Keratinocyte (primary cell): Measurements from ENCODE around the gene TBL1XR1. TPM values are rescaled to one million over a fixed set of nuclear protein-coding genes. Genes with fewer than 3 reads are reported as not detected.
A peak's percentile ranks its signal among the peaks of the same experiment; 100 is the strongest.
"Not testable (repeated sequence)": the region's sequence is repeated elsewhere in the genome, so short reads cannot be mapped to it uniquely, and the experiment has no call there.

Experiments
- DNase-seq: peaks from one replicate; pipeline ENCODE4 v3.0.0-alpha.2; 2011; ENCODE audit warnings: low read depth, missing footprints, low spot score
- FAIRE-seq: peaks from 2 replicates; lab custom pipeline; 2011; peaks lifted over from hg19 to GRCh38; lab: Jason Lieb, UNC
- H2AFZ ChIP-seq: 2 replicates; pipeline ENCODE4 v1.6.0; 2012; ENCODE audit warnings: low read length, control low read depth, inconsistent platforms; ENCODE audit not compliant: control insufficient read depth
- H3K27ac ChIP-seq: 2 replicates; pipeline ENCODE4 v1.5.1; 2011; ENCODE audit warnings: low read length; ENCODE audit not compliant: control insufficient read depth, insufficient read depth
- H3K27me3 ChIP-seq: 3 replicates; pipeline ENCODE4 v1.6.0; 2011; ENCODE audit warnings: low read length; ENCODE audit not compliant: control insufficient read depth, insufficient read depth; ENCODE audit errors: extremely low read depth
- H3K36me3 ChIP-seq, 2 experiments: 2 replicates in 1 of 2; 3 replicates in 1 of 2; pipeline ENCODE4 v1.5.1; 2011; ENCODE audit warnings: low read length in 2 of 2, mild to moderate bottlenecking in 1 of 2; ENCODE audit not compliant: control insufficient read depth in 2 of 2, insufficient read depth in 2 of 2; ENCODE audit errors: extremely low read depth in 1 of 2
- H3K4me1 ChIP-seq: 3 replicates; pipeline ENCODE4 v1.5.1; 2011; ENCODE audit warnings: low read length; ENCODE audit not compliant: control insufficient read depth, insufficient read depth; ENCODE audit errors: extremely low read depth
- H3K4me2 ChIP-seq: 3 replicates; pipeline ENCODE4 v1.6.0; 2011; ENCODE audit warnings: low read depth, low read length; ENCODE audit not compliant: control insufficient read depth, insufficient read depth; ENCODE audit errors: extremely low read depth
- H3K4me3 ChIP-seq, 3 experiments: fragments of 200-600 bp in 1 of 3; sonication (generic) in 1 of 3; 2 replicates in 2 of 3; 3 replicates in 1 of 3; pipeline ENCODE4 v1.5.1; 2011 to 2016; ENCODE audit warnings: low read length in 3 of 3, mild to moderate bottlenecking in 3 of 3, control low read depth in 2 of 3, inconsistent platforms in 1 of 3, low read depth in 1 of 3, mixed read lengths in 1 of 3, mixed run types in 1 of 3, moderate library complexity in 1 of 3; ENCODE audit not compliant: control insufficient read depth in 2 of 3, insufficient read depth in 2 of 3; ENCODE audit errors: extremely low read depth in 1 of 3
- H3K79me2 ChIP-seq: 2 replicates; pipeline ENCODE4 v1.6.0; 2012; ENCODE audit warnings: low read length; ENCODE audit not compliant: control insufficient read depth, insufficient read depth
- H3K9ac ChIP-seq: 3 replicates; pipeline ENCODE4 v1.6.0; 2011; ENCODE audit warnings: low read length; ENCODE audit not compliant: control insufficient read depth, insufficient read depth; ENCODE audit errors: extremely low read depth
- H3K9me1 ChIP-seq: 3 replicates; pipeline ENCODE4 v1.6.0; 2011; ENCODE audit warnings: low read length; ENCODE audit not compliant: control insufficient read depth, insufficient read depth; ENCODE audit errors: extremely low read depth
- H3K9me3 ChIP-seq: 2 replicates; pipeline ENCODE4 v1.5.1; 2012; ENCODE audit warnings: low read depth, low read length; ENCODE audit not compliant: control insufficient read depth
- H4K20me1 ChIP-seq: 3 replicates; pipeline ENCODE4 v1.6.0; 2011; ENCODE audit warnings: low read length; ENCODE audit not compliant: control insufficient read depth, insufficient read depth; ENCODE audit errors: extremely low read depth
- EZH2 ChIP-seq: IDR thresholded peaks from one replicate; pipeline ENCODE4 v1.6.1; 2012; ENCODE audit warnings: inconsistent platforms, mild to moderate bottlenecking, low read length, moderate library complexity
- dilution Hi-C: fragments of 300-500 bp; cut with MboI; formaldehyde crosslinking; loops from one replicate; pipeline ENCODE4 v1.7.0; 2020; ENCODE audit warnings: low sequenced_read_pairs; ENCODE audit not compliant: extremely low pct_ligation_motif_present
- polyA plus RNA-seq, 5 experiments: library from polyadenylated mRNA; depleted of rRNA in 3 of 5; stranded (reverse) in 3 of 5; stranded (forward) in 1 of 5; unstranded in 1 of 5; fragments of >200 nt; gene quantifications; 1 replicate in 1 of 5; 2 replicates in 3 of 5; 3 replicates in 1 of 5; pipeline versions ENCODE4 v1.2.1 to v1.2.3, GENCODE V29; 2011 to 2012; ENCODE audit warnings: missing spikeins in 2 of 5, low read depth in 1 of 5, low replicate concordance in 1 of 5
- TF ChIP-seq, protein P1 (sequence below), 3 experiments: IDR thresholded peaks in 1 of 3; conservative IDR thresholded peaks in 1 of 3; optimal IDR thresholded peaks in 1 of 3; 2 replicates in 2 of 3; 3 replicates in 1 of 3; pipeline versions ENCODE3 to v1.5.1; 2011; ENCODE audit warnings: low read length in 3 of 3, mild to moderate bottlenecking in 3 of 3, moderate library complexity in 2 of 3, control low read depth in 1 of 3, inconsistent platforms in 1 of 3; ENCODE audit not compliant: insufficient read depth in 2 of 3; ENCODE audit errors: extremely low read depth in 1 of 3

The TBL1XR1 gene
- polyA plus RNA-seq, 1 donor (not counting 4 experiments of a cell fraction or from before 2014, with no cell fraction given): 169 TPM

DNA sequence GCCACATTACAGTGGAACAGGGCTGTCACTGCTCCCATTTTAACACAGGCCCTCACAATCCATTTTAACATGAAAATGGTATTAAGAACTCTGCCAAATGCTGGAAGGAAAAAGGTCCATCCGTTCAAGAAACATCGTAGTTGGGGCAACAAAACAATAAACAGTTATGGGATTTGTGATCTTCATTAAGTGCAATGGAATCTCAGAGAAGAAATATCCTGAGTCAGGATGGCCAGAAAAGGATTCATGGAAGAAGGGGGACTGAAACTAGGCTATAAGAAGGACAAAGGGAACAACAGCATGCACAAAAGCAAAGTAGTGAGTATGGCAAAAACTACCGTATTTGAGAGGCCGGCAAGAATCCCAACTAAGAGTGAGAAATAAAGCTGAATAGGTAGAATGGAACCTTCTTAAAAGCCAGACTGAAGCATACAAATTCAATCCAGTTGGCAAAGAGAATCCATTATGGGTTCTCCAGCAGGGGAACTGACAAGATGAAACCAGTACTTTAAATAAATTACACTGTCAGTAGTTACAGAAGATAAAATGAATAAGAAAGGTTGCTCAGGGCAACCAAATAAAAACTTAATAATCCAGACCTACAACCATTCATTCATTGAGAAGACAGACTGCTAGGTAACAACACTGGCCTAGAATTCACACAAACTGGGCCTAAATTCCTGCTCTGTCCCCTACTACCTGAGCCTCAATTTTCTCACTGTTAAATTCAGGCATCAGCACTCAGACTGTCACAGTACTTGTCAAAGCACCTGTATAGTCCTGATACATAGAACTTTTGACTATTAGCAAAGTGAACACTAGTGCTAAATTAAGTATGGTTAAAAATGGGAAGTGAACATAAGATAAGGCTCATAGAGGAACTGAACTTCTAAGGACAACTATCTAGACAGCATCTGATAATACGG is 6.3 kb downstream of the TBL1XR1 start:
- Histone ChIP-seq H3K4me1 (peaks cover 19% of the 10 kb centered on the region), H3K9me1 (no peaks in the 10 kb centered on the region), H3K9ac (no peak overlapping the region), H4K20me1 (no peaks in the 10 kb centered on the region), H2AFZ (no peak overlapping the region), H3K4me2 (peak overlapping the region; percentile 46), H3K79me2 (peaks cover 99% of the 10 kb centered on the region), H3K36me3 (no peaks in the 10 kb centered on the region), H3K27me3 (no peaks in the 10 kb centered on the region), H3K27ac (peak overlapping the region; percentile 23), H3K4me3 (no peak overlapping the region), H3K9me3 (no peaks in the 10 kb centered on the region)
- no peak for FAIRE-seq
- dilution Hi-C loops: no loop called here
- DNase-seq: no peak
- TF ChIP-seq, protein P1, sequence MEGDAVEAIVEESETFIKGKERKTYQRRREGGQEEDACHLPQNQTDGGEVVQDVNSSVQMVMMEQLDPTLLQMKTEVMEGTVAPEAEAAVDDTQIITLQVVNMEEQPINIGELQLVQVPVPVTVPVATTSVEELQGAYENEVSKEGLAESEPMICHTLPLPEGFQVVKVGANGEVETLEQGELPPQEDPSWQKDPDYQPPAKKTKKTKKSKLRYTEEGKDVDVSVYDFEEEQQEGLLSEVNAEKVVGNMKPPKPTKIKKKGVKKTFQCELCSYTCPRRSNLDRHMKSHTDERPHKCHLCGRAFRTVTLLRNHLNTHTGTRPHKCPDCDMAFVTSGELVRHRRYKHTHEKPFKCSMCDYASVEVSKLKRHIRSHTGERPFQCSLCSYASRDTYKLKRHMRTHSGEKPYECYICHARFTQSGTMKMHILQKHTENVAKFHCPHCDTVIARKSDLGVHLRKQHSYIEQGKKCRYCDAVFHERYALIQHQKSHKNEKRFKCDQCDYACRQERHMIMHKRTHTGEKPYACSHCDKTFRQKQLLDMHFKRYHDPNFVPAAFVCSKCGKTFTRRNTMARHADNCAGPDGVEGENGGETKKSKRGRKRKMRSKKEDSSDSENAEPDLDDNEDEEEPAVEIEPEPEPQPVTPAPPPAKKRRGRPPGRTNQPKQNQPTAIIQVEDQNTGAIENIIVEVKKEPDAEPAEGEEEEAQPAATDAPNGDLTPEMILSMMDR (optimal IDR thresholded peaks at IDR 0.05 in 1 of 3, IDR thresholded peaks at IDR 0.05 in 1 of 3, conservative IDR thresholded peaks at IDR 0.05 in 1 of 3; ENCODE audit: extremely low read depth in 1 of 3, insufficient read depth in 2 of 3, low read length in 3 of 3): no peak
- no peak for TF ChIP-seq EZH2

DNA sequence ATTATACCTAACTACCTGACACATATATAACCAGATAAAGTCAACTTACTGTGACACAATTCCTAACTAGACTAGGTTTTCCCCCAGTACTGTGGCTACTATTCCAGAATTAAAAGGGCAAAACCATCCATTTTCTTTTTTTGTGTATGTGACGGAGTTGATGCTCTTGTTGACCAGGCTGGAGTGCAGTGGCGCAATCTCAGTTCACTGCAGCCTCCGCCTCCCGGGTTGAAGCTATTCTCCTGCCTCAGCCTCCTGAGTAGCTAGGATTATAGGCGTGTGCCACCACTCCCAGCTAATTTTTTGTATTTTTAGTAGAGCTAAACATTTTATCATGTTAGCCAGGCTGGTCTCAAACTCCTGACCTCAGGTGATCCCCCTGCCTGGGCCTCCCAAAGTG is 7.1 kb downstream of the TBL1XR1 start:
- H3K9ac ChIP-seq, FAIRE-seq, H2AFZ ChIP-seq, H3K36me3 ChIP-seq, H3K4me2 ChIP-seq, H3K9me1 ChIP-seq, H3K4me3 ChIP-seq, H4K20me1 ChIP-seq, H3K27ac ChIP-seq, H3K9me3 ChIP-seq, DNase-seq, dilution Hi-C loops, H3K27me3 ChIP-seq: not testable (repeated sequence)
- Histone ChIP-seq H3K79me2 (peaks cover 99% of the 10 kb centered on the region), H3K4me1 (peaks cover 23% of the 10 kb centered on the region)

- H3K36me3 ChIP-seq, DNase-seq, H3K4me2 ChIP-seq, H3K9me3 ChIP-seq, H3K4me3 ChIP-seq, H3K27me3 ChIP-seq, H3K27ac ChIP-seq, dilution Hi-C loops, H3K9me1 ChIP-seq, H2AFZ ChIP-seq, FAIRE-seq, H3K9ac ChIP-seq, H4K20me1 ChIP-seq: not testable (repeated sequence)
- Histone ChIP-seq H3K79me2 (peaks cover 99% of the 10 kb centered on the region), H3K4me1 (peaks cover 15% of the 10 kb centered on the region)
Measured at GRCh38 chr3:177188325-177188724, 9.0 kb downstream of the TBL1XR1 start.
